Mononuclear cell (primary cell): Measurements from ENCODE around the gene LCP1. TPM values are rescaled to one million over a fixed set of nuclear protein-coding genes. Genes with fewer than 3 reads are reported as not detected.

ENCODE experiments used
- H3K27me3 ChIP-seq: 2 replicates; pipeline ENCODE4 v1.6.0; 2011; ENCODE audit warnings: low read length, control low read depth; ENCODE audit not compliant: insufficient read depth
- H3K4me1 ChIP-seq: 2 replicates; pipeline ENCODE4 v1.5.1; 2011; ENCODE audit warnings: mild to moderate bottlenecking, low read length, control low read depth; ENCODE audit not compliant: insufficient read depth
- H3K4me3 ChIP-seq: 2 replicates; pipeline ENCODE4 v1.5.1; 2011; ENCODE audit warnings: mild to moderate bottlenecking, low read length, moderate library complexity
- H3K9me3 ChIP-seq: 2 replicates; pipeline ENCODE4 v1.5.1; 2011; ENCODE audit warnings: low read depth, mild to moderate bottlenecking, control low read depth, low read length
- total RNA-seq: library from RNA; depleted of rRNA; stranded (reverse); fragments of >200 nt; gene quantifications from one replicate; pipeline ENCODE4 v1.2.3, GENCODE V29; 2012

The LCP1 gene
- total RNA-seq, 1 donor: 899 TPM

GRCh38 chr13:46158983-46159382 is 23.0 kb downstream of the LCP1 start:
- no peaks in the 10 kb centered on the region for H3K27me3 ChIP-seq
- no peaks in the 10 kb centered on the region for H3K9me3 ChIP-seq
- no peak overlapping the region for H3K4me3 ChIP-seq
- peaks cover 33% of the 10 kb centered on the region for H3K4me1 ChIP-seq

- no peaks in the 10 kb centered on the region for H3K27me3 ChIP-seq
- no peaks in the 10 kb centered on the region for H3K9me3 ChIP-seq
- H3K4me3 ChIP-seq: no peak overlapping the region
- H3K4me1 ChIP-seq: peaks cover 28% of the 10 kb centered on the region
Observed at GRCh38 chr13:46158222-46158621, 23.8 kb downstream of the LCP1 start.

GRCh38 chr13:46154136-46154801 is 27.7 kb downstream of the LCP1 start:
- no peaks in the 10 kb centered on the region for H3K27me3 ChIP-seq
- H3K4me3 ChIP-seq: no peak overlapping the region
- H3K4me1 ChIP-seq: peaks cover under 1% of the 10 kb centered on the region
- H3K9me3 ChIP-seq: no peaks in the 10 kb centered on the region

GRCh38 chr13:46152627-46153328 is 29.2 kb downstream of the LCP1 start:
- Histone ChIP-seq H3K4me3 (no peak overlapping the region), H3K4me1 (no peaks in the 10 kb centered on the region), H3K27me3 (no peaks in the 10 kb centered on the region), H3K9me3 (no peaks in the 10 kb centered on the region)

GRCh38 chr13:46150134-46150693 is 31.8 kb downstream of the LCP1 start:
- Histone ChIP-seq H3K4me1 (no peaks in the 10 kb centered on the region), H3K9me3 (no peaks in the 10 kb centered on the region), H3K4me3 (no peak overlapping the region), H3K27me3 (no peaks in the 10 kb centered on the region)

- Histone ChIP-seq H3K4me3 (no peak overlapping the region), H3K4me1 (no peaks in the 10 kb centered on the region), H3K27me3 (no peaks in the 10 kb centered on the region), H3K9me3 (no peaks in the 10 kb centered on the region)
Observed at GRCh38 chr13:46149272-46150133, 32.5 kb downstream of the LCP1 start.

- H3K9me3 ChIP-seq: no peaks in the 10 kb centered on the region
- H3K4me3 ChIP-seq: no peak overlapping the region
- H3K4me1 ChIP-seq: no peaks in the 10 kb centered on the region
- H3K27me3 ChIP-seq: no peaks in the 10 kb centered on the region
Observed at GRCh38 chr13:46146898-46147297, 35.1 kb downstream of the LCP1 start.

- no peak overlapping the region for H3K4me3 ChIP-seq
- no peaks in the 10 kb centered on the region for H3K27me3 ChIP-seq
- H3K4me1 ChIP-seq: no peaks in the 10 kb centered on the region
- no peaks in the 10 kb centered on the region for H3K9me3 ChIP-seq
Observed at GRCh38 chr13:46145950-46146349, 36.0 kb downstream of the LCP1 start.

- no peaks in the 10 kb centered on the region for H3K4me1 ChIP-seq
- H3K4me3 ChIP-seq: no peak overlapping the region
Observed at GRCh38 chr13:46145135-46145534, 36.8 kb downstream of the LCP1 start.

GRCh38 chr13:46143184-46143701 is 38.7 kb downstream of the LCP1 start:
- no peaks in the 10 kb centered on the region for H3K9me3 ChIP-seq
- H3K27me3 ChIP-seq: no peaks in the 10 kb centered on the region
- H3K4me1 ChIP-seq: no peaks in the 10 kb centered on the region

More at GRCh38 chr13:46145135-46145534, 36.8 kb downstream of the LCP1 start:
- no peaks in the 10 kb centered on the region for H3K9me3 ChIP-seq
- H3K27me3 ChIP-seq: no peaks in the 10 kb centered on the region

GRCh38 chr13:46142776-46143175 is 39.2 kb downstream of the LCP1 start:
- H3K9me3 ChIP-seq: no peaks in the 10 kb centered on the region
- no peaks in the 10 kb centered on the region for H3K4me1 ChIP-seq
- H3K27me3 ChIP-seq: no peaks in the 10 kb centered on the region
- no peak overlapping the region for H3K4me3 ChIP-seq

More at GRCh38 chr13:46143184-46143701, 38.7 kb downstream of the LCP1 start:
- no peak overlapping the region for H3K4me3 ChIP-seq

- Histone ChIP-seq H3K4me1 (no peaks in the 10 kb centered on the region), H3K4me3 (no peak overlapping the region)
Observed at GRCh38 chr13:46140044-46140443, 41.9 kb downstream of the LCP1 start.

GRCh38 chr13:46137627-46138317 is 44.2 kb downstream of the LCP1 start:
- no peaks in the 10 kb centered on the region for H3K9me3 ChIP-seq
- H3K27me3 ChIP-seq: no peaks in the 10 kb centered on the region
- H3K4me1 ChIP-seq: no peaks in the 10 kb centered on the region
- H3K4me3 ChIP-seq: no peak overlapping the region

More at GRCh38 chr13:46140044-46140443, 41.9 kb downstream of the LCP1 start:
- Histone ChIP-seq H3K9me3 (no peaks in the 10 kb centered on the region), H3K27me3 (no peaks in the 10 kb centered on the region)

- Histone ChIP-seq H3K4me1 (peaks cover 4% of the 10 kb centered on the region), H3K4me3 (no peak overlapping the region), H3K9me3 (no peaks in the 10 kb centered on the region), H3K27me3 (no peaks in the 10 kb centered on the region)
Observed at GRCh38 chr13:46136688-46137087, 45.3 kb downstream of the LCP1 start.
